Middle frontal gyrus (tissue), 1 donor: Measurements from ENCODE around the gene ACAP1.
A peak's percentile ranks its signal among the peaks of the same experiment; 100 is the strongest.

Source experiments
- DNase-seq: peaks from one replicate; pipeline ENCODE4 v3.0.0-alpha.2; 2015; ENCODE audit warnings: low spot score; ENCODE audit errors: extremely low spot score

ACAP1 gene

GRCh38 chr17:7336240-7337175 lies at the start of gene ACAP1:
TSS of gene ACAP1 (plus strand) at chr17:7336529. CDS start at chr17:7336735, 206 bp downstream.
- DNase-seq, result no peak

- DNase-seq, result no peak
Observed at GRCh38 chr17:7289256-7290032, 46.9 kb upstream of the ACAP1 start.

GRCh38 chr17:7290166-7290565 lies 46.2 kb upstream of the ACAP1 start:
- no peak for DNase-seq

GRCh38 chr17:7290685-7291084 lies 45.6 kb upstream of the ACAP1 start:
- no peak for DNase-seq

- no peak for DNase-seq
Observed at GRCh38 chr17:7292194-7292593, 44.1 kb upstream of the ACAP1 start.

- no peak for DNase-seq
Observed at GRCh38 chr17:7292729-7293128, 43.6 kb upstream of the ACAP1 start.

GRCh38 chr17:7293159-7293558 lies 43.2 kb upstream of the ACAP1 start:
- DNase-seq, result no peak

GRCh38 chr17:7293816-7294613 lies 42.3 kb upstream of the ACAP1 start:
- DNase-seq, result no peak

- DNase-seq, result no peak
Observed at GRCh38 chr17:7294614-7295153, 41.6 kb upstream of the ACAP1 start, which contains the start of gene YBX2. TSS of gene YBX2 (minus strand) at chr17:7294639. CDS start at chr17:7294500, 139 bp downstream.

- DNase-seq, result no peak
Observed at GRCh38 chr17:7295230-7296180, 40.8 kb upstream of the ACAP1 start.

- DNase-seq, result peak; percentile 71
Observed at GRCh38 chr17:7296189-7296861, 40.0 kb upstream of the ACAP1 start.

- DNase-seq, result no peak
Observed at GRCh38 chr17:7304179-7304578, 32.1 kb upstream of the ACAP1 start.

GRCh38 chr17:7306911-7307685 lies 29.2 kb upstream of the ACAP1 start, which contains the start of gene EIF5A:
TSS of gene EIF5A (plus strand) at chr17:7307628. CDS start at chr17:7309636, 2,008 bp downstream.
- DNase-seq, result peak; percentile 99

- DNase-seq, result no peak
Observed at GRCh38 chr17:7307686-7308624, 28.4 kb upstream of the ACAP1 start.

GRCh38 chr17:7308625-7309433 lies 27.5 kb upstream of the ACAP1 start:
- no peak for DNase-seq

- DNase-seq, result no peak
Observed at GRCh38 chr17:7309628-7310027, 26.7 kb upstream of the ACAP1 start.
